Psoas muscle (tissue), 8 donors: Measurements from ENCODE around the gene SLC7A9. TPM values are rescaled to one million over a fixed set of nuclear protein-coding genes. Genes with fewer than 3 reads are reported as not detected.

ENCODE experiments used
- ATAC-seq, 4 donors: fragments of 200-7000 bp; cut with Tn5 transposase; one replicate each; pipeline ENCODE4 v1.9.1; 2020; ENCODE audit warnings: moderate library complexity in 3 of 4, mild to moderate bottlenecking in 2 of 4
- DNase-seq, 2 donors: peaks; one replicate each; pipeline ENCODE4 v3.0.0-alpha.2; 2020
- H3K27ac ChIP-seq: fragments of 200-600 bp; one replicate; pipeline ENCODE4 v1.8.0; 2022
- H3K27me3 ChIP-seq, 3 donors: fragments of 200-600 bp in 1 of 3; one replicate each; pipeline versions ENCODE4 v1.6.1 to v1.8.0; 2013 to 2022; ENCODE audit warnings: low read length in 2 of 3, mild to moderate bottlenecking in 2 of 3, moderate library complexity in 1 of 3; ENCODE audit not compliant: insufficient read depth in 3 of 3
- H3K36me3 ChIP-seq, 2 donors: fragments of 200-600 bp in 1 of 2; one replicate each; pipeline versions ENCODE4 v1.6.1 to v1.8.0; 2013 to 2022; ENCODE audit warnings: low read depth in 1 of 2, mild to moderate bottlenecking in 1 of 2, moderate library complexity in 1 of 2; ENCODE audit not compliant: insufficient read depth in 1 of 2
- H3K4me1 ChIP-seq: fragments of 200-600 bp; one replicate; pipeline ENCODE4 v1.8.0; 2022
- H3K4me3 ChIP-seq: fragments of 200-600 bp; one replicate; pipeline ENCODE4 v1.8.0; 2022; ENCODE audit warnings: mild to moderate bottlenecking
- H3K9me3 ChIP-seq: fragments of 200-600 bp; one replicate; pipeline ENCODE4 v1.8.0; 2022
- WGBS, 3 donors: extraction: QIAGEN DNeasy Blood & Tissue Kit; methylation state at CpG; one replicate each; pipeline versions ENCODE4 v1.1.6 to v1.1.7; 2013; 5-methylcytosine and 5-hydroxymethylcytosine counted together
- intact Hi-C, 2 donors: fragments of 100-400 bp; cut with DNase I; formaldehyde crosslinking; loops; one replicate each; pipeline versions ENCODE4 v1.11.0 to v1.14.2; 2022
- polyA plus RNA-seq, 3 donors: library from polyadenylated mRNA; stranded (reverse); fragments of 200-250 nt; gene quantifications; one replicate each; pipeline ENCODE4 v1.2.3, GENCODE V29; 2013
- total RNA-seq, 4 donors: library from RNA; stranded (reverse); fragmentation: NEBNext Ultra II Directional in 2 of 4; extraction: Animal tissue kit (Norgen Biotek cat#: 25700) in 2 of 4; gene quantifications; one replicate each; pipeline versions ENCODE4 v1.2.1 to v1.2.4, GENCODE V29; 2021 to 2023
- TF ChIP-seq, protein P1 (sequence below): fragments of 200-600 bp; IDR thresholded peaks from one replicate; pipeline ENCODE4 v1.8.0; 2022; ENCODE audit warnings: antibody characterized with exemption
- donor health status: healthy with polysubstance abuse.
- donor health status: DM: no; HTN: no; CAD: no; lungs with moderate emphysema.
- donor health status: Bipolar disorder and iron deficiency.
- donor health status: healthy.
- donor health status: DM: yes; HTN: yes; CAD: no.
- donor health status: DM: no; HTN: no; CAD: no.
- donor health status: DM: no; HTN: no; CAD: no.
- donor health status: DM: yes; HTN: yes; CAD: no.

SLC7A9 gene
- total and polyA plus RNA-seq, 7 donors = 0.10 to 0.36 (median 0.17) TPM; not detected in 3

DNA sequence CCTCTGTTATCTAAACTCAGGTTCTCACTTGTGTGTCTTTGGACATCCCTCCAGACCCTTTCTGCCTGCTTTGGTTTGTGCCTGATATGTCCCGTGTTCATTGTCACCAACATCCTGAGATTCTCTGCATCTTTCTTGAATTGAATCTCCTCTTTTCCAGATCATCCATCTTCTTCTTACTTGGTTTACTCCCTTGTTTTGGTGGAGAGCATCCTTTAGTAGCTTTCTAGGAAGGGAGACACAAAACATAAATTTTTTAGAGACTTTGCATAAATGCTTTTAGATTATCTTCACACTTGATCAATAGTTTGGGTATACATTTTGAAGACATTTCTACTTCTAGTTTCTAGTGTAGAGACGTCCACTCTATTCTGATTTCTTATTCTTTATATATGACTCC lies 88.3 kb downstream of the SLC7A9 start:
- Histone ChIP-seq H3K4me1 (no peaks in the 10 kb centered on the region), H3K36me3 (no peaks in the 10 kb centered on the region), H3K27ac (no peak overlapping the region), H3K9me3 (no peaks in the 10 kb centered on the region), H3K27me3 (peaks cover 0 to 3% (median 0%) of the 10 kb centered on the region in 3 donors), H3K4me3 (no peak overlapping the region)
- WGBS, 3 donors = 90 to 97% (median 92%) methylated on average over 2 of the region's 2 CpGs
- TF ChIP-seq, protein P1, sequence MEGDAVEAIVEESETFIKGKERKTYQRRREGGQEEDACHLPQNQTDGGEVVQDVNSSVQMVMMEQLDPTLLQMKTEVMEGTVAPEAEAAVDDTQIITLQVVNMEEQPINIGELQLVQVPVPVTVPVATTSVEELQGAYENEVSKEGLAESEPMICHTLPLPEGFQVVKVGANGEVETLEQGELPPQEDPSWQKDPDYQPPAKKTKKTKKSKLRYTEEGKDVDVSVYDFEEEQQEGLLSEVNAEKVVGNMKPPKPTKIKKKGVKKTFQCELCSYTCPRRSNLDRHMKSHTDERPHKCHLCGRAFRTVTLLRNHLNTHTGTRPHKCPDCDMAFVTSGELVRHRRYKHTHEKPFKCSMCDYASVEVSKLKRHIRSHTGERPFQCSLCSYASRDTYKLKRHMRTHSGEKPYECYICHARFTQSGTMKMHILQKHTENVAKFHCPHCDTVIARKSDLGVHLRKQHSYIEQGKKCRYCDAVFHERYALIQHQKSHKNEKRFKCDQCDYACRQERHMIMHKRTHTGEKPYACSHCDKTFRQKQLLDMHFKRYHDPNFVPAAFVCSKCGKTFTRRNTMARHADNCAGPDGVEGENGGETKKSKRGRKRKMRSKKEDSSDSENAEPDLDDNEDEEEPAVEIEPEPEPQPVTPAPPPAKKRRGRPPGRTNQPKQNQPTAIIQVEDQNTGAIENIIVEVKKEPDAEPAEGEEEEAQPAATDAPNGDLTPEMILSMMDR = no peak
- intact Hi-C loops = no loop called here
- ATAC-seq (no peak), DNase-seq (no peak)

Other genes starting within 250 kb of the SLC7A9 start
- 10 to 100 TPM; 11.2 to 31.7 (median 18.8) TPM for gene ANKRD27, start 194.6 kb downstream of the SLC7A9 start, total RNA-seq
- gene ANKRD27, start 194.6 kb downstream of the SLC7A9 start, polyA plus RNA-seq = 10 to 100 TPM in 2 of 3 donors, 1 to 10 TPM in 1; 6.3 to 43.3 (median 16.9) TPM
- gene RGS9BP, start 193.9 kb downstream of the SLC7A9 start, total RNA-seq = 1 to 10 TPM in 3 of 4 donors, under 1 TPM in 1; 0.98 to 3.9 (median 2.8) TPM
- gene RGS9BP, start 193.9 kb downstream of the SLC7A9 start, polyA plus RNA-seq = 1 to 10 TPM in 2 of 3 donors, under 1 TPM in 1; 0.10 to 8.2 (median 3.8) TPM
- 10 to 100 TPM; 17.0 to 18.6 (median 17.9) TPM for gene NUDT19, start 177.9 kb downstream of the SLC7A9 start, total RNA-seq
- 10 to 100 TPM; 10.7 to 27.5 (median 10.9) TPM for gene NUDT19, start 177.9 kb downstream of the SLC7A9 start, polyA plus RNA-seq
- under 1 TPM in 3 of 4 donors, not detected in 1; 0.17 to 0.28 (median 0.21) TPM for gene TDRD12, start 150.0 kb downstream of the SLC7A9 start, total RNA-seq
- under 1 TPM in 1 of 3 donors, not detected in 2; 0.14 TPM for gene TDRD12, start 150.0 kb downstream of the SLC7A9 start, polyA plus RNA-seq
- gene CEP89, start 102.2 kb upstream of the SLC7A9 start, total RNA-seq = 10 to 100 TPM in 2 of 4 donors, 1 to 10 TPM in 2; 9.8 to 11.9 (median 10.5) TPM
- gene CEP89, start 102.2 kb upstream of the SLC7A9 start, polyA plus RNA-seq = 10 to 100 TPM in 1 of 3 donors, 1 to 10 TPM in 2; 7.0 to 27.1 (median 9.3) TPM
- under 1 TPM in 3 of 4 donors, not detected in 1; 0.12 to 0.58 (median 0.23) TPM for gene FAAP24, start 102.5 kb upstream of the SLC7A9 start, total RNA-seq
- 1 to 10 TPM in 2 of 3 donors, under 1 TPM in 1; 0.15 to 2.9 (median 1.8) TPM for gene FAAP24, start 102.5 kb upstream of the SLC7A9 start, polyA plus RNA-seq
- gene RHPN2, start 195.1 kb upstream of the SLC7A9 start, total RNA-seq = 1 to 10 TPM in 1 of 4 donors, under 1 TPM in 3; 0.24 to 1.0 (median 0.60) TPM
- 1 to 10 TPM in 1 of 3 donors, under 1 TPM in 2; 0.16 to 1.1 (median 0.17) TPM for gene RHPN2, start 195.1 kb upstream of the SLC7A9 start, polyA plus RNA-seq
- 1 to 10 TPM; 3.1 to 7.5 (median 5.6) TPM for gene GPATCH1, start 211.4 kb upstream of the SLC7A9 start, total RNA-seq
- gene GPATCH1, start 211.4 kb upstream of the SLC7A9 start, polyA plus RNA-seq = 1 to 10 TPM; 3.3 to 5.3 (median 3.4) TPM